ENCODE results near the gene MEMO1. TPM values are rescaled to one million over a fixed set of nuclear protein-coding genes. Genes with fewer than 3 reads are reported as not detected.

Gene MEMO1
- total and polyA plus RNA-seq, 9 of the 15 experiments (the other 6 are each of a cell fraction or from before 2014, with no cell fraction given) = 22.1 to 87.7 (median 61.2) TPM

DNA sequence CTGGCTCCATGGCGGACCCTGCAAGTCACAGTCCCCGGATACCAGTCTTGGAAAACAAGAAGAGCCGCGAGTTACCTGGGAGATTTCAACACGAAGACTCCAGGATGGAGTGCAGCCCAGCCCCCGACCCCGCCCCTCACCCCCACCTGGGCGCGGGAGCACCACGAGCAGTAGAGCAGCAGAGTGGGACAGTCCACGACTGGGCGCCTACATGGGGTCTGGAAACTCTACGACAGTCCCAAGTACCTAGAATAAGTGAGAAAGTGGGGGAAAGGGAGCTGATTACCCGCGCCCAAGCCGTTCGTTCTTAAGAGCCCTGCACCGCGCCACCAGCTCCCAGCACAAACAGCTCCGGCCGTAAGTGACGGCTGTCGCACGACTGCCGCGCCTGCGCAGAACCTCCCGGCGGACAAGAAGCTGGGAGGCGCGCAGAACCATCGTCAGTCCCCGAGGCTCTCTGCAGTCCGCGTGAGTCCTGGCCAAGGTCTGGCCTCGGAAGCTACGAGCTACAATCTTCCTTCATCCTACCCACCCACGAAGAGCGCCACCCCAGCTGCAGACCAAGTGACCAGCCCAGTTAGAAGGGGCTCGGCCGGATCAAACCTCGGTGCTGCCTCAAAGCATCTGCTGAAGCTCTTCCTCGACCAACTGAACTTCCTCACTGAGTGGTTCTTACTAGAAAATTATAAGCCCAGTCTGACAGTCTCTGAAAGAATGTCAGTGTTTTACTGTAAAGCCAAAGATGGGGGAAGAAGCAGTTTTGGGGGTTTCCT, 28.8 kb upstream of the MEMO1 start, which contains the start of gene DPY30 (continued):
- TF ChIP-seq ZNF79 (CRISPR knock-in tag; IDR thresholded peaks at IDR 0.05; ENCODE audit: low read depth) = no peak
- TF ChIP-seq OTX1 (CRISPR knock-in tag; IDR thresholded peaks at IDR 0.05) = no peak
- TF ChIP-seq TAF9B (IDR thresholded peaks at IDR 0.05; ENCODE audit: partially characterized antibody) = peak; percentile 93
- TF ChIP-seq ZNF24 (IDR thresholded peaks at IDR 0.05) = no peak
- TF ChIP-seq, protein P1, sequence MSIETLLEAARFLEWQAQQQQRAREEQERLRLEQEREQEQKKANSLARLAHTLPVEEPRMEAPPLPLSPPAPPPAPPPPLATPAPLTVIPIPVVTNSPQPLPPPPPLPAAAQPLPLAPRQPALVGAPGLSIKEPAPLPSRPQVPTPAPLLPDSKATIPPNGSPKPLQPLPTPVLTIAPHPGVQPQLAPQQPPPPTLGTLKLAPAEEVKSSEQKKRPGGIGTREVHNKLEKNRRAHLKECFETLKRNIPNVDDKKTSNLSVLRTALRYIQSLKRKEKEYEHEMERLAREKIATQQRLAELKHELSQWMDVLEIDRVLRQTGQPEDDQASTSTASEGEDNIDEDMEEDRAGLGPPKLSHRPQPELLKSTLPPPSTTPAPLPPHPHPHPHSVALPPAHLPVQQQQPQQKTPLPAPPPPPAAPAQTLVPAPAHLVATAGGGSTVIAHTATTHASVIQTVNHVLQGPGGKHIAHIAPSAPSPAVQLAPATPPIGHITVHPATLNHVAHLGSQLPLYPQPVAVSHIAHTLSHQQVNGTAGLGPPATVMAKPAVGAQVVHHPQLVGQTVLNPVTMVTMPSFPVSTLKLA (conservative IDR thresholded peaks at IDR 0.05) = peak; percentile 56 to 79; a peak in 3 of 4 replicates
- TF ChIP-seq, protein P2, sequence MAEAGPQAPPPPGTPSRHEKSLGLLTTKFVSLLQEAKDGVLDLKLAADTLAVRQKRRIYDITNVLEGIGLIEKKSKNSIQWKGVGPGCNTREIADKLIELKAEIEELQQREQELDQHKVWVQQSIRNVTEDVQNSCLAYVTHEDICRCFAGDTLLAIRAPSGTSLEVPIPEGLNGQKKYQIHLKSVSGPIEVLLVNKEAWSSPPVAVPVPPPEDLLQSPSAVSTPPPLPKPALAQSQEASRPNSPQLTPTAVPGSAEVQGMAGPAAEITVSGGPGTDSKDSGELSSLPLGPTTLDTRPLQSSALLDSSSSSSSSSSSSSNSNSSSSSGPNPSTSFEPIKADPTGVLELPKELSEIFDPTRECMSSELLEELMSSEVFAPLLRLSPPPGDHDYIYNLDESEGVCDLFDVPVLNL (CRISPR knock-in tag; IDR thresholded peaks at IDR 0.05; ENCODE audit: low read depth) = no peak
- 0 out of 2 replicates have a peak, but pooled peaks have one; percentile 49 for TF ChIP-seq ZNF384 (IDR thresholded peaks at IDR 0.05; ENCODE audit: low read depth, low read length)
- TF ChIP-seq JUNB (CRISPR knock-in tag; conservative IDR thresholded peaks at IDR 0.05) = no peak
- TF ChIP-seq HDAC3 (IDR thresholded peaks at IDR 0.05; ENCODE audit: borderline replicate concordance, partially characterized antibody) = no peak
- peak; percentile 56 for TF ChIP-seq NUFIP1 (IDR thresholded peaks at IDR 0.05; ENCODE audit: partially characterized antibody)
- peak; percentile 94 for TF ChIP-seq TAF1 (IDR thresholded peaks at IDR 0.05; ENCODE audit: control insufficient read depth, extremely low read depth, insufficient read depth, low read length, severe bottlenecking)
- TF ChIP-seq ZNF324 (CRISPR knock-in tag; IDR thresholded peaks at IDR 0.05) = no peak
- TF ChIP-seq SMARCC2 (IDR thresholded peaks at IDR 0.05; ENCODE audit: low read depth) = no peak
- no peak for TF ChIP-seq NR2C2 (CRISPR knock-in tag; IDR thresholded peaks at IDR 0.05)
- no peak for TF ChIP-seq NR2C2 (tag; IDR thresholded peaks at IDR 0.05)
- no peak for TF ChIP-seq FIP1L1 (IDR thresholded peaks at IDR 0.05; ENCODE audit: low read depth, low read length, poor library complexity, severe bottlenecking)
- peak; percentile 50 for TF ChIP-seq HMGN3 (IDR thresholded peaks at IDR 0.05; ENCODE audit: borderline replicate concordance, extremely low read depth, insufficient read length, low read depth, low read length)
- no peak for TF ChIP-seq ZSCAN29 (IDR thresholded peaks at IDR 0.05)
- TF ChIP-seq STAT5A (IDR thresholded peaks at IDR 0.05; ENCODE audit: borderline replicate concordance, low read length) = no peak
- TF ChIP-seq PHB2 (IDR thresholded peaks at IDR 0.05; ENCODE audit: low read depth) = no peak
- no peak for TF ChIP-seq POU5F1 (IDR thresholded peaks at IDR 0.05; ENCODE audit: borderline replicate concordance, low read depth, low read length, partially characterized antibody)
- peak; percentile 58; the same call in 1 of the 2 replicates for TF ChIP-seq GTF2F1 (IDR thresholded peaks at IDR 0.05; ENCODE audit: low read depth, low read length)
- no peak for TF ChIP-seq ZNF239 (CRISPR knock-in tag; IDR thresholded peaks at IDR 0.05)
- TF ChIP-seq TRIM24 (IDR thresholded peaks at IDR 0.05) = peak in 1 of 2 experiments; percentile 15; a peak in 1 of 4 replicates
- no peak for TF ChIP-seq XRCC3 (IDR thresholded peaks at IDR 0.05)
- no peak for TF ChIP-seq MEF2D (tag; conservative IDR thresholded peaks at IDR 0.05; ENCODE audit: low read depth)
- TF ChIP-seq, protein P3, sequence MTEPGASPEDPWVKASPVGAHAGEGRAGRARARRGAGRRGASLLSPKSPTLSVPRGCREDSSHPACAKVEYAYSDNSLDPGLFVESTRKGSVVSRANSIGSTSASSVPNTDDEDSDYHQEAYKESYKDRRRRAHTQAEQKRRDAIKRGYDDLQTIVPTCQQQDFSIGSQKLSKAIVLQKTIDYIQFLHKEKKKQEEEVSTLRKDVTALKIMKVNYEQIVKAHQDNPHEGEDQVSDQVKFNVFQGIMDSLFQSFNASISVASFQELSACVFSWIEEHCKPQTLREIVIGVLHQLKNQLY (CRISPR knock-in tag; conservative IDR thresholded peaks at IDR 0.05) = no peak
- no peak for TF ChIP-seq TCF7L2 (IDR thresholded peaks at IDR 0.05; ENCODE audit: low read depth, low read length)
